GM23338 (cell line): ENCODE results near the gene FBXO28.

ENCODE experiments used
- CREB1 ChIP-seq: fragments of 250-450 bp; sonication (Bioruptor Pico); IDR thresholded peaks from 2 replicates; pipeline ENCODE4 v1.5.0; 2020; ENCODE audit warnings: low read depth, mild to moderate bottlenecking, moderate library complexity
- EZH2 ChIP-seq: fragments of 200-600 bp; sonication (generic); IDR thresholded peaks from one replicate; pipeline ENCODE4 v1.8.0; 2017; ENCODE audit warnings: antibody characterized with exemption, mild to moderate bottlenecking, low read depth; ENCODE audit not compliant: unreplicated experiment
- EZH2phosphoT487 ChIP-seq: fragments of 200-600 bp; sonication (generic); IDR thresholded peaks from one replicate; pipeline ENCODE4 v1.8.1; 2018; ENCODE audit warnings: antibody characterized with exemption; ENCODE audit not compliant: unreplicated experiment
- JUNB ChIP-seq: IDR thresholded peaks from one replicate; pipeline ENCODE4 v1.6.1; 2016; ENCODE audit warnings: antibody characterized with exemption; ENCODE audit not compliant: unreplicated experiment
- NANOG ChIP-seq: IDR thresholded peaks from 2 replicates; pipeline ENCODE4 v1.6.1; 2016; ENCODE audit warnings: antibody characterized with exemption, borderline replicate concordance
- POLR2AphosphoS5 ChIP-seq: IDR thresholded peaks from 2 replicates; pipeline ENCODE4 v1.6.1; 2016; ENCODE audit warnings: antibody characterized with exemption, low read depth
- REST ChIP-seq: IDR thresholded peaks from one replicate; pipeline ENCODE4 v1.6.1; 2018; ENCODE audit warnings: antibody characterized with exemption; ENCODE audit not compliant: unreplicated experiment
- STAT1 ChIP-seq: IDR thresholded peaks from one replicate; pipeline ENCODE4 v1.6.1; 2016; ENCODE audit warnings: antibody characterized with exemption; ENCODE audit not compliant: unreplicated experiment
- ZNF331 ChIP-seq: fragments of 250-450 bp; sonication (Bioruptor Pico); IDR thresholded peaks from 2 replicates; pipeline ENCODE4 v1.5.0; 2020; ENCODE audit warnings: low read depth, mild to moderate bottlenecking, moderate library complexity
- TF ChIP-seq, protein P1 (sequence below), 2 experiments: fragments of 200-600 bp in 1 of 2; sonication (generic) in 1 of 2; conservative IDR thresholded peaks; 2 replicates each; pipeline versions ENCODE4 v1.5.1 to v1.6.1; 2016 to 2017; ENCODE audit warnings: antibody characterized with exemption in 2 of 2, low read depth in 2 of 2, mild to moderate bottlenecking in 2 of 2, moderate library complexity in 1 of 2
- TF ChIP-seq, protein P2 (sequence below): IDR thresholded peaks from 2 replicates; pipeline ENCODE4 v1.6.1; 2016; ENCODE audit warnings: antibody characterized with exemption

DNA sequence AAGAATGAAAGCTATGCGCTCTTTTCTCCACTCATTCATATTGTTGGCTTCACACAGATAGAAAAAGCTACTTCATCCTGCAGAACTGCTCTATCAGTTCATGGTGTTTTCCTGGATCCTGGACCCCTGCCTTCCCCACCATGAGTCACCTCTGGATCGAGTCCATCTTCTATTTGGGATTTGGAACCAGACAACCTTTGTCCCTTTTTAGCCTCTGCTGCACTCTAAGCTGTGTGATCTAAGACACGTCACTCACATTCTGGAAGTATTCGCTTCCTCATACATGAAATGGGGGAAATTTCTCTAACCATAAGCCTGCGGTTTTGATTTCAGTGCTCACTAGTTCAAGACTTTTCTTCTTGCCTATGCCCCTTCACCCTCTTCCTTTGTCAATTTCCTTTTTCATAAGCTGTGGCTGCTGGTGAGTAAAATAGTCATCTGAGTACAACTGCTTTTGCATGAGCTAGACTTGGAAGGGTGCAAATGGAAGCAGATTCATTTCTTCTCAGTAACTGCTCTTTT lies 55.0 kb downstream of the FBXO28 start:
- TF ChIP-seq, protein P1, sequence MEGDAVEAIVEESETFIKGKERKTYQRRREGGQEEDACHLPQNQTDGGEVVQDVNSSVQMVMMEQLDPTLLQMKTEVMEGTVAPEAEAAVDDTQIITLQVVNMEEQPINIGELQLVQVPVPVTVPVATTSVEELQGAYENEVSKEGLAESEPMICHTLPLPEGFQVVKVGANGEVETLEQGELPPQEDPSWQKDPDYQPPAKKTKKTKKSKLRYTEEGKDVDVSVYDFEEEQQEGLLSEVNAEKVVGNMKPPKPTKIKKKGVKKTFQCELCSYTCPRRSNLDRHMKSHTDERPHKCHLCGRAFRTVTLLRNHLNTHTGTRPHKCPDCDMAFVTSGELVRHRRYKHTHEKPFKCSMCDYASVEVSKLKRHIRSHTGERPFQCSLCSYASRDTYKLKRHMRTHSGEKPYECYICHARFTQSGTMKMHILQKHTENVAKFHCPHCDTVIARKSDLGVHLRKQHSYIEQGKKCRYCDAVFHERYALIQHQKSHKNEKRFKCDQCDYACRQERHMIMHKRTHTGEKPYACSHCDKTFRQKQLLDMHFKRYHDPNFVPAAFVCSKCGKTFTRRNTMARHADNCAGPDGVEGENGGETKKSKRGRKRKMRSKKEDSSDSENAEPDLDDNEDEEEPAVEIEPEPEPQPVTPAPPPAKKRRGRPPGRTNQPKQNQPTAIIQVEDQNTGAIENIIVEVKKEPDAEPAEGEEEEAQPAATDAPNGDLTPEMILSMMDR (conservative IDR thresholded peaks at IDR 0.05; ENCODE audit: low read depth in 2 of 2), result no peak
- TF ChIP-seq EZH2 (no peak), POLR2AphosphoS5 (no peak), EZH2phosphoT487 (no peak), CREB1 (CRISPR knock-in tag) (no peak), REST (no peak), JUNB (no peak), NANOG (no peak), STAT1 (no peak), ZNF331 (CRISPR knock-in tag) (no peak)
- TF ChIP-seq, protein P2, sequence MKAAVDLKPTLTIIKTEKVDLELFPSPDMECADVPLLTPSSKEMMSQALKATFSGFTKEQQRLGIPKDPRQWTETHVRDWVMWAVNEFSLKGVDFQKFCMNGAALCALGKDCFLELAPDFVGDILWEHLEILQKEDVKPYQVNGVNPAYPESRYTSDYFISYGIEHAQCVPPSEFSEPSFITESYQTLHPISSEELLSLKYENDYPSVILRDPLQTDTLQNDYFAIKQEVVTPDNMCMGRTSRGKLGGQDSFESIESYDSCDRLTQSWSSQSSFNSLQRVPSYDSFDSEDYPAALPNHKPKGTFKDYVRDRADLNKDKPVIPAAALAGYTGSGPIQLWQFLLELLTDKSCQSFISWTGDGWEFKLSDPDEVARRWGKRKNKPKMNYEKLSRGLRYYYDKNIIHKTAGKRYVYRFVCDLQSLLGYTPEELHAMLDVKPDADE, result no peak
